NB4 (cell line): ENCODE results near the gene ZNF219.

ENCODE experiments used
- CTCF ChIP-seq: IDR thresholded peaks from one replicate; pipeline ENCODE4 v1.5.1; 2012; ENCODE audit warnings: low read depth, low read length
- POLR2A ChIP-seq: IDR thresholded peaks from 2 replicates; pipeline ENCODE4 v1.6.1; 2011; ENCODE audit warnings: mild to moderate bottlenecking; ENCODE audit not compliant: insufficient read length; ENCODE audit errors: extremely low read depth

GRCh38 chr14:21097636-21098075 is 799 bp downstream of the ZNF219 start:
- no peak for TF ChIP-seq CTCF
- no peak for TF ChIP-seq POLR2A
